Parathyroid adenoma (tissue), 2 donors: Measurements from ENCODE around the gene AMDHD1.

ENCODE experiments used
- H2AFZ ChIP-seq: fragments of 300-600 bp; sonication (generic); one replicate; pipeline ENCODE4 v1.7.0; 2017; ENCODE audit warnings: antibody characterized with exemption, mild to moderate bottlenecking
- H3K27ac ChIP-seq: fragments of 300-600 bp; sonication (generic); one replicate; pipeline ENCODE4 v1.7.0; 2017
- H3K27me3 ChIP-seq: fragments of 300-600 bp; sonication (generic); one replicate; pipeline ENCODE4 v1.7.0; 2017; ENCODE audit warnings: low read length; ENCODE audit not compliant: control insufficient read depth, insufficient read depth
- H3K36me3 ChIP-seq: fragments of 300-600 bp; sonication (generic); one replicate; pipeline ENCODE4 v1.7.0; 2017; ENCODE audit warnings: low read length; ENCODE audit not compliant: control insufficient read depth, insufficient read depth
- H3K4me1 ChIP-seq: fragments of 300-600 bp; sonication (generic); one replicate; pipeline ENCODE4 v1.7.0; 2017; ENCODE audit warnings: control low read depth
- H3K4me2 ChIP-seq: fragments of 300-600 bp; sonication (generic); one replicate; pipeline ENCODE4 v1.7.0; 2017; ENCODE audit warnings: low read length
- H3K4me3 ChIP-seq: fragments of 300-600 bp; sonication (generic); one replicate; pipeline ENCODE4 v1.7.0; 2017; ENCODE audit warnings: low read depth, low read length
- H3K79me2 ChIP-seq: fragments of 300-600 bp; sonication (generic); one replicate; pipeline ENCODE4 v1.7.0; 2017; ENCODE audit warnings: control low read depth
- H3K9ac ChIP-seq: fragments of 300-600 bp; sonication (generic); one replicate; pipeline ENCODE4 v1.7.0; 2017; ENCODE audit warnings: mild to moderate bottlenecking
- H3K9me3 ChIP-seq: fragments of 300-600 bp; sonication (generic); one replicate; pipeline ENCODE4 v1.7.0; 2017; ENCODE audit warnings: low read length; ENCODE audit not compliant: control insufficient read depth
- TF ChIP-seq, protein P1 (sequence below): fragments of 300-600 bp; sonication (generic); IDR thresholded peaks from one replicate; pipeline ENCODE4 v1.7.0; 2017; ENCODE audit warnings: antibody characterized with exemption, mild to moderate bottlenecking
- donor health status: primary hyperparathyroidism.

The AMDHD1 gene

DNA sequence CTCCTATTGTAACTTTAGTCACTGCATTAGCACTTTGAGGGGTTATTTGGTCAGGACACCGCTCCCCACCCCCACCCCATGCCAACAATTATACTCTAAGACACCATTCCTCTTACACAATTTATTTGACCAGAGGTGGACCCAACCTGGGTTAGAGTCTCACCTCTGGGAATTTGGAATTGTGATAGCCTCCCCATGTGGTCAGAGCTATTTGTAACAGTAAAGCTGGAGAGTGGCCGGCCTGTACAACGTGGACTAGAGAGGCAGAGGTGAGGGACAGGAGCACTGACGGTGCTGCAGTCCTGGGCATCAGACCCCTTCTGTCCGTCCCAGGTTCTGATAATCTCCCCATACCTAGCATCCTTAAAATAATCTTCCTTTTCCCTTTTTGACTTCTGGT is 56.4 kb downstream of the AMDHD1 start:
- Histone ChIP-seq H3K9me3 (no peaks in the 10 kb centered on the region), H3K4me2 (no peak overlapping the region), H2AFZ (no peak overlapping the region), H3K4me1 (no peaks in the 10 kb centered on the region), H3K27me3 (no peaks in the 10 kb centered on the region), H3K79me2 (no peaks in the 10 kb centered on the region), H3K36me3 (peaks cover 3% of the 10 kb centered on the region), H3K27ac (no peak overlapping the region), H3K4me3 (no peak overlapping the region), H3K9ac (no peak overlapping the region)
- TF ChIP-seq, protein P1, sequence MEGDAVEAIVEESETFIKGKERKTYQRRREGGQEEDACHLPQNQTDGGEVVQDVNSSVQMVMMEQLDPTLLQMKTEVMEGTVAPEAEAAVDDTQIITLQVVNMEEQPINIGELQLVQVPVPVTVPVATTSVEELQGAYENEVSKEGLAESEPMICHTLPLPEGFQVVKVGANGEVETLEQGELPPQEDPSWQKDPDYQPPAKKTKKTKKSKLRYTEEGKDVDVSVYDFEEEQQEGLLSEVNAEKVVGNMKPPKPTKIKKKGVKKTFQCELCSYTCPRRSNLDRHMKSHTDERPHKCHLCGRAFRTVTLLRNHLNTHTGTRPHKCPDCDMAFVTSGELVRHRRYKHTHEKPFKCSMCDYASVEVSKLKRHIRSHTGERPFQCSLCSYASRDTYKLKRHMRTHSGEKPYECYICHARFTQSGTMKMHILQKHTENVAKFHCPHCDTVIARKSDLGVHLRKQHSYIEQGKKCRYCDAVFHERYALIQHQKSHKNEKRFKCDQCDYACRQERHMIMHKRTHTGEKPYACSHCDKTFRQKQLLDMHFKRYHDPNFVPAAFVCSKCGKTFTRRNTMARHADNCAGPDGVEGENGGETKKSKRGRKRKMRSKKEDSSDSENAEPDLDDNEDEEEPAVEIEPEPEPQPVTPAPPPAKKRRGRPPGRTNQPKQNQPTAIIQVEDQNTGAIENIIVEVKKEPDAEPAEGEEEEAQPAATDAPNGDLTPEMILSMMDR: no peak

DNA sequence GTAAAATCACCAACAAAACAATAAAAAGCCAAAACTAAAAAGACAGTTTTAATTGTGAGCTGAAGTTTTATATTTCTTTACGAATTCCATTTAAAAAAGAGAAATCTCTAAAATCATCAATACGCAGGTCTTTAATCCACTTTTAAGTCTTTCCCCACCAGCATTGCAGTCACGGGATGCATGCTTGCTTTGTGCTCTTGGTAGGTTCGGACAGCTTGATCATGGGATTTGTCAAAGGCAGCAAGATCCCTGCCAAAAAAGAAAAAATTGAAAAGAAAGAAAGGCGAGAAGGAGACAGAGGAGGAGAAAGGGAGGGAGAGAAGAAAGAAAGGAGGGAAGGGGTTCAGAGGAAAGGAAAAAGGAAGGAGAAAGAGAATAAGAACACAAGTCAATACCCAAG is 57.7 kb downstream of the AMDHD1 start:
- H3K9ac ChIP-seq: no peak overlapping the region
- no peak overlapping the region for H3K4me3 ChIP-seq
- H3K36me3 ChIP-seq: peaks cover 3% of the 10 kb centered on the region
- H3K4me2 ChIP-seq: no peak overlapping the region
- H2AFZ ChIP-seq: no peak overlapping the region
- H3K4me1 ChIP-seq: no peaks in the 10 kb centered on the region
- H3K27ac ChIP-seq: no peak overlapping the region
- no peaks in the 10 kb centered on the region for H3K9me3 ChIP-seq
- no peaks in the 10 kb centered on the region for H3K27me3 ChIP-seq
- TF ChIP-seq, protein P1: no peak
- H3K79me2 ChIP-seq: no peaks in the 10 kb centered on the region

DNA sequence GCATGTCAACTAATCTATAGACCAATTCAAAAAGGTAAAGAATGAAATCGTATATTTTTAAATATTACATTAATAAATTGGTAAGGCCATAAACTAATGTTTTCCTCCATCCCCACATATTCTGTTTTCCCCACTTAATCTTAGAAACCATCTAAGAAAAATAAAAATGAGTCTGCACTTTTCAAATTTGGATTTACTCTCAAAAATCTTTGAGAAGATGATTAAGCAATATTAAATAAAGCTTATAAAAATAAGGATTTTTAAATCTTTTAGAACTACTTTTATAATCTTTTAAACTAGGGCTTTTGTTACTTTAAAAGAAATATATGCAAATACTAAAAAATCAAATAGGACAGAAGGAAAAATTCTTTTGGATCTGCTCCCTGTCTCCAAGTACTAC is 63.6 kb downstream of the AMDHD1 start:
- H2AFZ ChIP-seq: no peak overlapping the region
- no peaks in the 10 kb centered on the region for H3K4me1 ChIP-seq
- no peak overlapping the region for H3K4me3 ChIP-seq
- H3K27ac ChIP-seq: no peak overlapping the region
- TF ChIP-seq, protein P1: no peak
- H3K4me2 ChIP-seq: no peak overlapping the region
- no peaks in the 10 kb centered on the region for H3K79me2 ChIP-seq
- peaks cover 3% of the 10 kb centered on the region for H3K36me3 ChIP-seq
- H3K9me3 ChIP-seq: no peaks in the 10 kb centered on the region
- no peak overlapping the region for H3K9ac ChIP-seq
- no peaks in the 10 kb centered on the region for H3K27me3 ChIP-seq

DNA sequence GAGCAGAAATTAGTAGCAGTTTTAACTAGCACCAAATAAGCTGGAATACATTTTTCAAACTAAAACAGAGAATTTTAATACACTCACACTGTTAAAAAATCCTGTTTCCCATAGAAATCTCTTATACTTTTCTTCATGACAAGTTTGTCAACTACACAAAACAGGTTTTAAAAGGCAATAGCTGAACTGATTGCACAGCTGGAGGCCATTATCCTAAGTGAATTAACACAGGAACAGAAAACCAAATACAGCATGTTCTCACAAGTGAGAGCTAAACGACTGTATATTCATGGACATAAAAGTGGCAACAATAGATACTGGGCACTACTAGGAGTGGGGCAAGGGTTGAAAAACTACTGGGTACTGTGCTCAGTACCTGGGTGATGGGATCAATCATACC is 64.6 kb downstream of the AMDHD1 start:
- H3K9me3 ChIP-seq: no peaks in the 10 kb centered on the region
- H3K9ac ChIP-seq: no peak overlapping the region
- H3K27me3 ChIP-seq: no peaks in the 10 kb centered on the region
- H3K4me2 ChIP-seq: no peak overlapping the region
- H3K27ac ChIP-seq: no peak overlapping the region
- H3K4me3 ChIP-seq: no peak overlapping the region
- no peaks in the 10 kb centered on the region for H3K4me1 ChIP-seq
- TF ChIP-seq, protein P1: no peak
- no peaks in the 10 kb centered on the region for H3K36me3 ChIP-seq
- H3K79me2 ChIP-seq: no peaks in the 10 kb centered on the region
- H2AFZ ChIP-seq: no peak overlapping the region

DNA sequence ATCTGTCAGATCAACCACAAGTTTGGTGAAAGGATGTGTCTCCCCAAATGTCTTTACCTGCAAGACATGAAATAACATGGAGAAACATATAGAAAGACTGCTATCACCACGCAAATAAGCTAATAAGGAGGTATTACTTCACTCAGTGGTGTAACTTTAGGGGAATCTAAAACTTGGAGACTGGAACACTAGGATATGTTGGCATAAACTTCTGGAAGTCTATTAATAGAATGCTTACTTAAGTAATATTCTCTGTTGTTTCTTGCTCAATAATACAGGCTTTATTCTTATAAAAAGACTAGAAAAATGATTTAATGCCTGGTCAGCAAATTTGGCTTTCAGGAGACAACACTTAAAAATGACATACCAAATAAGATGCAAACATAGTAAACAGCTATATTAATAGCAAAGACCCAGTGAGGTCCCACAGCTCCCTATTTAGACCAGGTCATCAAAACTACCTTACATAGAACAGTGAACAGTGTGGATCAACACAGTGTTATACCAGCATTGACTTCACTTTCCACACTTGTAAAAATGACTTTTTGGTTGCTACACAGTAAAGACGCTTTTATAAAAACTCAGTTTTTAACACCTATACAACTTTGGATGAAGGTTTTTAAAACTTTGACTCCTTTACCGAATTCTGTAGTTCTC is 71.9 kb downstream of the AMDHD1 start:
- H2AFZ ChIP-seq: no peak overlapping the region

More for the DNA sequence above, 71.9 kb downstream of the AMDHD1 start:
- no peaks in the 10 kb centered on the region for H3K4me1 ChIP-seq
- no peaks in the 10 kb centered on the region for H3K9me3 ChIP-seq
- H3K9ac ChIP-seq: no peak overlapping the region
- no peaks in the 10 kb centered on the region for H3K79me2 ChIP-seq
- H3K36me3 ChIP-seq: no peaks in the 10 kb centered on the region
- H3K27me3 ChIP-seq: no peaks in the 10 kb centered on the region
- H3K4me3 ChIP-seq: no peak overlapping the region
- H3K4me2 ChIP-seq: no peak overlapping the region
- TF ChIP-seq, protein P1: no peak
- no peak overlapping the region for H3K27ac ChIP-seq
